ENCODE data around the gene MZF1.

Gene MZF1

GRCh38 chr19:58560007-58560887 lies 12.9 kb downstream of the MZF1 start:
- TF ChIP-seq CTCF (IDR thresholded peaks at IDR 0.05; ENCODE audit: low read depth, low read length) = no peak
- DNase-seq (ENCODE audit: extremely low read depth, low read depth) = no peak

- TF ChIP-seq CTCF (IDR thresholded peaks at IDR 0.05; ENCODE audit: low read depth, low read length) = no peak
- peak; percentile 82 for DNase-seq (ENCODE audit: extremely low read depth, low read depth)
Observed at GRCh38 chr19:58559275-58560006, 13.7 kb downstream of the MZF1 start.

- no peak for TF ChIP-seq CTCF (IDR thresholded peaks at IDR 0.05; ENCODE audit: low read depth, low read length)
- peak; percentile 97 for DNase-seq (ENCODE audit: extremely low read depth, low read depth)
Observed at GRCh38 chr19:58558623-58559274, 14.4 kb downstream of the MZF1 start.

GRCh38 chr19:58558066-58558622 lies 15.0 kb downstream of the MZF1 start, which contains the start of gene UBE2M:
TSS of gene UBE2M (minus strand) at chr19:58558611. CDS start at chr19:58558381, 230 bp downstream.
- TF ChIP-seq CTCF (IDR thresholded peaks at IDR 0.05; ENCODE audit: low read depth, low read length) = no peak
- DNase-seq (ENCODE audit: extremely low read depth, low read depth) = no peak

GRCh38 chr19:58557221-58558065 lies 15.7 kb downstream of the MZF1 start:
- no peak for TF ChIP-seq CTCF (IDR thresholded peaks at IDR 0.05; ENCODE audit: low read depth, low read length)
- no peak for DNase-seq (ENCODE audit: extremely low read depth, low read depth)

GRCh38 chr19:58556622-58557220 lies 16.4 kb downstream of the MZF1 start:
- no peak for DNase-seq (ENCODE audit: extremely low read depth, low read depth)
- TF ChIP-seq CTCF (IDR thresholded peaks at IDR 0.05; ENCODE audit: low read depth, low read length) = no peak

Measured in AG09319 (cell line).